HG03045 (cell line): ENCODE measurements around the gene VIPR2.
"Not testable (repeated sequence)": the region's sequence is repeated elsewhere in the genome, so short reads cannot be mapped to it uniquely, and the experiment has no call there.

Experiments used
- ATAC-seq: cut with Tn5 transposase; IDR thresholded peaks from one replicate; pipeline ENCODE4 v1.9.1; 2021; ENCODE audit warnings: mild to moderate bottlenecking, moderate library complexity; ENCODE audit not compliant: unreplicated experiment

Gene VIPR2

DNA sequence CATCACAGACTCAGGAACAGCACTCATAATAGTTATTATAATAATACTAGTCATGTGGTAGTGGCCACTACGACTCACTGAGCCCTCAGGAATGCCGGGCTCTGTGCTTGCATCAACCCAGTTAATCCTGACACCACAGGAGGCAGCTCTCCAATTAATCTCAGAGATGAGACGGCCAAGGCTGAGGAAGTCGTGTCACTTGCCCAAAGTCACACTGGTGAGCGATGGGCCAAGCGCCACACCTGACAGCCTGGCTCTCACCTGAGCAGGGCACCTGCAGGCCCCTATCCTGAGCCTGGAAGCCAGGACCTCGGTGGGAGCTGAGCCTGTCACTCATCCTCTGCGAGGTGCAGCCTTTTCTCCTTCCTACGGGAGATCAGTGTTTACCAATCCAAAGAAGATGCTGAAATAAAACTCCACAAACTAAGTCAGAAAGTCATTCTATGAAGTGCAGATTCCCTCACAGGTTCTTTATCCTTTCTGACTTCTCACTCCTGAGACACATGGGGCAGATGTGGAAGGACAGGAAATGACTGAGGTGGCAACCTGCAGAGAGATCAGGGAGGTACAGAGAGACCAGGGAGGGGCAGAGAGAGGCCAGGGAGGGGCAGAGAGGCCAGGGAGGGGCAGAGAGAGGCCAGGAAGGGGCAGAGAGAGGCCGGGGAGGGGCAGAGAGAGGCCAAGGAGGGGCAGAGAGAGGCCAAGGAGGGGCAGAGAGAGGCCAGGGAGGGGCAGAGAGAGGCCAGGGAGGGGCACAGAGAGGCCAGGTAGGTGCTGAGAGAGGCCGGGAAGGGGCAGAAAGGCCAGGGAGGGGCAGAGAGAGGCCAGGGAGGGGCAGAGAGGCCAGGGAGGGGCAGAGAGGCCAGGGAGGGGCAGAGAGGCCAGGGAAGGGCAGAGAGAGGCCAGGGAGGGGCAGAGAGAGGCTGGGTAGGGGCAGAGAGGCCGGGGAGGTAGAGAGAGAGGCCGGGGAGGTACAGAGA, 38.5 kb downstream of the VIPR2 start:
- no peak for ATAC-seq

DNA sequence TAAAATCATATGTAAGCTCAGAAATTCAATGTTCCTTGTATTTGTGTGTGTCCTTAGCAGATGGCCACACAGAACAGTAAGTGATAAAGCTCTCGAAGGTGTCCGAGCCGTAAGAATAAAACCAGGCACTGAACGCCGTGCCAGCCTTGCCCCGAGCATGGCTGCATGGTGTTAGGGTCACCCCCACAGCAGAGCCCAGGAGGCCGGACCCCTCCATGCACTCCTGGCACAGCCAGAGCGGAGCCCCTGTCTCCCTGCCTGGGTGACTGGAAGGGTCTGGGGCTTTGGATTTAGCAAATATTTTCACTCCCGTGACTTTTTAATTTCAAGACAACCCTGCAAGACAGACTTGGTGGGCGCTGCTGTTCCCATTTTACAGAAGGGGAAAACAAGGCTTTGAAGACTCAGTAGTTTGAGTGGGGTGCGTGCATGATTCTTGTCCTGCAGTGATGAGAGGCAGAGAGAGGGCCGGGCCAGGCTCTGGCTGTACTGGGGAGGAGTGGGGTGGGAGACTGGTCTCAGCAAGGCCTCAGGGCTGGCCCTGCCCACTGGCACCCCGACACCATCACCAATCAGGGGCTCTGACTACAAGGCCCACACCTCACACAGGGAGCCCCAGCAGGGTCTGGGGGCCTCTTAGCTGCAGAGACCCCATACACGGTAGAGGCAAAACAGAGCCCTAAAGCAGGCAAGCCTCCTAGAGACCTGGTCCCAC, 39.4 kb downstream of the VIPR2 start:
- no peak for ATAC-seq

GRCh38 chr7:159104188-159104920, 40.3 kb downstream of the VIPR2 start:
- no peak for ATAC-seq

- ATAC-seq = no peak
These were observed 41.1 kb downstream of the VIPR2 start for GRCh38 chr7:159103382-159104187.

- no peak for ATAC-seq
These were observed 41.8 kb downstream of the VIPR2 start for GRCh38 chr7:159102681-159103381.

DNA sequence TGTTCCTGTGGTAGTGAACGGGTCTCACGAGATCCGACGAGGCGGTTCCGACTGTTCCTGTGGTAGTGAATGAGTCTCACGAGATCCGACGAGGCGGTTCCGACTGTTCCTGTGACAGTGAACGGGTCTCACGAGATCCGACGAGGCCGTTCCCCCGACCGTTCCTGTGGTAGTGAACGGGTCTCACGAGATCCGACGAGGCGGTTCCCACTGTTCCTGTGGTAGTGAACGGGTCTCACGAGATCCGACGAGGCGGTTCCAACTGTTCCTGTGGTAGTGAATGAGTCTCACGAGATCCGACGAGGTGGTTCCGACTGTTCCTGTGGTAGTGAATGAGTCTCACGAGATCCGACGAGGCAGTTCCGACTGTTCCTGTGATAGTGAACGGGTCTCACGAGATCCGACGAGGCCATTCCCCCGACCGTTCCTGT, 43.0 kb downstream of the VIPR2 start:
- ATAC-seq = not testable (repeated sequence)

DNA sequence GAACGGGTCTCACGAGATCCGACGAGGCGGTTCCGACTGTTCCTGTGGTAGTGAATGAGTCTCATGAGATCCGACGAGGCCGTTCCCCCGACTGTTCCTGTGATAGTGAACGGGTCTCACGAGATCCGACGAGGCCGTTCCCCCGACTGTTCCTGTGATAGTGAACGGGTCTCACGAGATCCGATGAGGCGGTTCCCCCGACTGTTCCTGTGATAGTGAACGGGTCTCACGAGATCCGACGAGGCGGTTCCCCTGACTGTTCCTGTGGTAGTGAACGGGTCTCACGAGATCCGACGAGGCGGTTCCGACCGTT, 43.6 kb downstream of the VIPR2 start:
- ATAC-seq = not testable (repeated sequence)

GRCh38 chr7:159100281-159101082, 44.2 kb downstream of the VIPR2 start:
- not testable (repeated sequence) for ATAC-seq

GRCh38 chr7:159099711-159100231, 44.9 kb downstream of the VIPR2 start:
- ATAC-seq = no peak

DNA sequence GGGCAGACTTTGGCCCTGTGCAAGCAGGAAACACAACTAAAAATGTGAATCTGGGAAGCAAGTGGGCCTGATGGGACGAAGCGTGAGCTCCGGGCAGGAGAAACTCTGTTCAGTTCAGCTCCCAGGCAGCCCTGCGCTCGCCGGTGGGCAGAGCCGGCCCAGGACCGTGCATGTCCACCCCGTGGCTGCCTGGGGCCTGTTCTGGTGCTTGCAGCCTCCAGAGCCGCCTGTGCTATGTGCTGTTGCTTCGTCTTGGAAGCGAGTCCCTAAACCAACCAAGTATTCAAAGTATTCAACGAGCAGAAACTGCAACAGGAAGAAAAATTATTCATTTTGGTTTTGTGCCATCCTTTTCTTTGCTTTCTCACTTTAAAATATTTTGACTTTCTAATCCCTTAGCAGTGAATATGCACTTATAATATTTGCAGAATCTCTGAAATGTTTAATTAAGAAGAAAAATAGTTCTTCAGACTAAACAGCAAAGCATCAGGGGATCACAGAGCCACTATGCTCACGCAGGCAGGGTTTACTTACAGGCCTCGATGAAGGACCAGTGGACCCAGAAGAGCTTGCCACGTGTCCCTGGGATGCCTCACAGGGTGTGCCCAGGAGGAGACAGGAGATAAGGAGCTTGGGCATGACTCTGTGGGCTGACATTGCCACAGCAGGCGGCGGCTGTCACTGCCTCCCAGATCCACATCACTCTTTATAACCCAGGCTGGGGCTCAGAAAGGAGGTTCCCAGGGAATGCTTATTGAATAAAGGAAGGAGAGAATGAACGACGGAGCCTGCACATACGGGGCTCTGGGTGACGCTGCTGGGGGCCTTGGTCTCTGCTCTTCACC, 45.6 kb downstream of the VIPR2 start:
- ATAC-seq = no peak

DNA sequence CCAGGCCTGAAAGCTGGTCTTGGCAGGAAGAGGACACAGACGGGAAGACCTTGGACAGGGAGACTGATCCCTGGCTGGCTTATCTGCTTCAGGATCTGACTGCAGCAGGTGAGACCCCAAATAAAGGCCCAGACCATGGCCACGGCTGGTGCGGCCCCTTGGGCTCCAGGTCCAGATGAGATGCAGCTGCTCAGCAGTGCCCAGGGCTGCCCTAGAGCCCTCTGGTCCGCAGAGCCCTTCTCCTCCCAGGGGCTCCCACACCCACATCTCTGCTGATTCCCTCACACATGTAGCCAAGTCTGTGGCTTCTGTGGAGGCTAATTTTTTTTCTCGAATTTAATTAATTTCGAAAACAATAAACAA, 46.3 kb downstream of the VIPR2 start:
- ATAC-seq = no peak

GRCh38 chr7:159097661-159098423, 46.8 kb downstream of the VIPR2 start:
- ATAC-seq = no peak

DNA sequence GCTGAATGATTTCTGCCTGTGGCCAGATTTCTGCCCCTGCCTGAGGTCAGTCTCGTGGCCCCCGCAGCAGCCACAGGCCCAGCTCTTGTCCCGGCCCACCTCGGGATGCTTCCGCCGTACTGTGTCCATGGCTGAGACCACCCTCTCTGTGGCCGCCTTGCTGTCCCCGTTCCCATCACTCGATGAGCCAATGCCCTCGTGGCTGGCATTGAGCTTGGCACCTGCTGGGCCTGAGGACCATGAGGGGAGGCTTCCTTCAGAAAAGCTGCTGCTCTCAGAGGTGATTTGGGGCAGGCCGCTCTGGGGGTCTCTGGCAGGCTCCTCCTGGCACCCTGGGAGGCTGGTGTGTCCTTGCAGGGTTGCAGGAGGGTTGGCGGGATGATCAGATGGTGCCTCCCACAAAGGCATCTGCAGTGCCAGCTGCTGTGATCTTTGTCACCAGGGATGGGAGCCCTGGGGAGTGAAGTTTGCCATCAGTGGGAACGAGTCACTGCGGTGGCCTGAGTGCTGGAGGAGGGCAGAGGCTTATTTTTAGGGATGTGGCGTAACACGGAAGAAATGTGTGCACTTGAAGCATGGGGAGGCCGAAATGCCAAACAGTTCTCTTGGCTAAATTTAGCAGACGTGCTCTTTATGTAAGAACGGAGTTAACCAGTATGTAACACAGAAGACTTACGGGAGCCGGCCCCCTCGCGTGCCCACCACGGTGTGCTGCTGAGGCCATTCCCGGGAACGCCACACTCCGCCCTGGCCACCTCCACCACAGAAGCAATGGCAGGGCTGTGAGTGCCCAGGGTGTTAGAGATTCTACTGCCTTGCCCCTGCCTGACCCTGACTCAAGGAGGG, 47.7 kb downstream of the VIPR2 start:
- no peak for ATAC-seq

GRCh38 chr7:159095979-159096411, 48.7 kb downstream of the VIPR2 start:
- no peak for ATAC-seq

GRCh38 chr7:159094919-159095915, 49.5 kb downstream of the VIPR2 start:
- ATAC-seq = no peak
